Cardiac septum (tissue), 1 donor: Measurements from ENCODE around the gene HSD17B8. TPM values are rescaled to one million over a fixed set of nuclear protein-coding genes. Genes with fewer than 3 reads are reported as not detected.

ENCODE experiments used
- DNase-seq: peaks from one replicate; pipeline ENCODE4 v3.0.0-alpha.2; 2020; ENCODE audit warnings: low spot score
- intact Hi-C: fragments of 100-400 bp; cut with DNase I; formaldehyde crosslinking; loops from one replicate; pipeline ENCODE4 v1.14.0; 2022
- microRNA-seq: library from miRNA; unstranded; fragments of <30 nt; microRNA quantifications from one replicate; pipeline ENCODE4 v1.2.0, GENCODE V29; 2020
- total RNA-seq: library from RNA; stranded (reverse); fragmentation: NEBNext Ultra II Directional; extraction: Animal tissue kit (Norgen Biotek cat#: 25700); gene quantifications from one replicate; pipeline ENCODE4 v1.2.1, GENCODE V29; 2021
- donor health status: DM: no; HTN: no; CAD: no.

The HSD17B8 gene
- total RNA-seq, 1 donor from 2014 or later, result 9.9 TPM

DNA sequence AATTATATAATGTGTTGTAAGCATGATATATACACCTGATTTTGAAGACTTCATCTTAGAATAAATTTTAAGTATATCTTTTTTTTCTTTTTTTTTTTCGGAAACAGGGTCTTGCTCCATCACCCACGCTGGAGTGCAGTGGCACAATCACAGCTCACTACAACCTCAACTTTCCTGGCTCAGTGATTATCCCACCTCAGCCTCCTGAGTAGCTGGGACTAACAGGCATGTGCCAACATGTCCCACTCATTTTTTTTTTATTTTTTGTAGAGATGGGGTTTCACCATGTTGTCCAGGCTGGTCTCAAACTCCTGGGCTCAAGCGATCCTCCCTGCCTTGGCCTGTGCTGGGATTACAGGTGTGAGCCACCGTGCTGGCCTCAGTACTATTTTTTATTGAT, 50.1 kb downstream of the HSD17B8 start:
- DNase-seq, result no peak
- intact Hi-C loops, result no loop called here

Small RNA genes lying within 50 kb of the gene (microRNA-seq; reads per million reads assigned to microRNA genes)
- gene MIR219A1, result not detected

Other genes starting within 250 kb of the HSD17B8 start
- 88.7 TPM for gene BRD2, start 236.1 kb upstream of the HSD17B8 start, total RNA-seq
- 1.6 TPM for gene HLA-DOA, start 195.1 kb upstream of the HSD17B8 start, total RNA-seq
- 35.8 TPM for gene HLA-DPA1, start 131.0 kb upstream of the HSD17B8 start, total RNA-seq
- 32.8 TPM for gene HLA-DPB1, start 128.7 kb upstream of the HSD17B8 start, total RNA-seq
- gene COL11A2, start 12.2 kb upstream of the HSD17B8 start, total RNA-seq, result 1.7 TPM
- gene RXRB, start 4.0 kb upstream of the HSD17B8 start, total RNA-seq, result 33.5 TPM
- 62.4 TPM for gene SLC39A7, start 3.8 kb upstream of the HSD17B8 start, total RNA-seq
- 24.5 TPM for gene RING1, start 3.8 kb downstream of the HSD17B8 start, total RNA-seq
- 32.5 TPM for gene VPS52, start 67.2 kb downstream of the HSD17B8 start, total RNA-seq
- 753 TPM for gene RPS18, start 67.4 kb downstream of the HSD17B8 start, total RNA-seq
- gene B3GALT4, start 72.5 kb downstream of the HSD17B8 start, total RNA-seq, result 9.3 TPM
- gene WDR46, start 84.6 kb downstream of the HSD17B8 start, total RNA-seq, result 18.8 TPM
- 35.1 TPM for gene PFDN6, start 84.9 kb downstream of the HSD17B8 start, total RNA-seq
- gene RGL2, start 94.3 kb downstream of the HSD17B8 start, total RNA-seq, result 46.9 TPM
- 85.8 TPM for gene TAPBP, start 109.4 kb downstream of the HSD17B8 start, total RNA-seq
- 19.9 TPM for gene ZBTB22, start 113.1 kb downstream of the HSD17B8 start, total RNA-seq
- 19.8 TPM for gene DAXX, start 118.3 kb downstream of the HSD17B8 start, total RNA-seq
- gene KIFC1, start 187.2 kb downstream of the HSD17B8 start, total RNA-seq, result 0.24 TPM
- gene PHF1, start 206.4 kb downstream of the HSD17B8 start, total RNA-seq, result 74.8 TPM
- 94.6 TPM for gene CUTA, start 213.5 kb downstream of the HSD17B8 start, total RNA-seq
- 9.0 TPM for gene SYNGAP1, start 215.4 kb downstream of the HSD17B8 start, total RNA-seq
- gene ZBTB9, start 249.9 kb downstream of the HSD17B8 start, total RNA-seq, result 4.5 TPM